HG02623 (cell line): ENCODE measurements around the gene ITGAL.

Experiments
- ATAC-seq: cut with Tn5 transposase; IDR thresholded peaks from one replicate; pipeline ENCODE4 v1.9.1; 2021; ENCODE audit warnings: moderate library complexity; ENCODE audit not compliant: unreplicated experiment

Gene ITGAL

DNA sequence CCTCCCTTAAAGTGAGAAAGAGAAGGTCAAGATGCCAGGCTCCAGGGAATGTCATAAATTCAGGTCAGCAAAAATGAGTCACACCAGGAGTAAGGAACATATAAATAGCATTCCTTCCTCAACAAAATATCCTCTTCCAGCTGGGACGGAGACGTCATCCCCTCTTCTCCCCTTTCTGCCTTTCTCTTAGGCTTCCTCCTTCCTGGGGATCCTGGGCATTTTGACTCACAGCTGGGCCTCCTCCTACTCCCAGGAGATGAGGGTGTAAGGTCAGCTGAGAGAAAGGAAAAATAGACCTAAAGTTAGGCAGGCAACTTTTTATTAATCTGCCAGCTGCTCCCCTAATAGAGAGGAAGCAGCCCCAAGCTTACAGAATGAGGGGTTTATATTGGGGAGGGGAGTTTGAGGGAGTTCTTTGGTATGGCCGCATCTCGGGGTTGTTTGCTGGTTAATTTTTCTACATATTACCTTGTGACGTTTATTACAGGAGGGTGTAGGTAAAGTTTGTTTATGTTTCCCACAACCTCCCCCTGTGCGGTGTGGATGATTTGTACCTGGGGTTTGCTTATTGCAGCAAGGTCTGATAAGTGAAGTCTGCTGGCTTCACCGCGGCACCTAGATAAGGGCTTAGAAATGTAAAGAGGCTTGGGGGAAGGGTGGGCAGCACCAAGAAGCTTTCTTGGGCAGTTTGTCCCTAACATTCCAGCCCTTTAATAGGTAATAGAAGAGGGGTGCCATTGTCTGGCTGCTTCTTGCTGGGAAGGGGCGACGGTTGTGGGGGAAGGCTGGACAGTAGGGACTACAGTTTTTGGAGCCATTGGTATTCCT is 69.2 kb downstream of the ITGAL start:
- ATAC-seq = no peak

DNA sequence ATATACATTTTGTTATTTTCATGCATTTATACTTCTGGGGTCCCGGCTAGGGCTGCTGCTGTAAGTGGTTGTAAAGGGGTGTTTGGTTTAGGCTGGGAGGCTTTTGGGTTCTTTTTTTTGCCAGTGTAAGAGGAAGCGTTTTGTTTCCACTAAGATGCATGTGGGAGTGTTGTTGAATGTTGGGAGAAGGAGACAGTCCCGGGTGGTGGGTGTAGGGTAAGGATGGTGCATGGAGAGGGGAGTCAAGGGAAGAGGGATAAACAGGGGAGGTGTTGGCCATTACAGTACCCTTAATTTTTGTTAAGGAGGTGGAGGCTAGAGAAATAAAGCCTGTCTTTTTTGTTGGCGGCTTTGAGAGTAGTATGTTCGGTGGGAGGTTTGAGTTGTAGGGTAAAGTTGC is 70.5 kb downstream of the ITGAL start:
- no peak for ATAC-seq

DNA sequence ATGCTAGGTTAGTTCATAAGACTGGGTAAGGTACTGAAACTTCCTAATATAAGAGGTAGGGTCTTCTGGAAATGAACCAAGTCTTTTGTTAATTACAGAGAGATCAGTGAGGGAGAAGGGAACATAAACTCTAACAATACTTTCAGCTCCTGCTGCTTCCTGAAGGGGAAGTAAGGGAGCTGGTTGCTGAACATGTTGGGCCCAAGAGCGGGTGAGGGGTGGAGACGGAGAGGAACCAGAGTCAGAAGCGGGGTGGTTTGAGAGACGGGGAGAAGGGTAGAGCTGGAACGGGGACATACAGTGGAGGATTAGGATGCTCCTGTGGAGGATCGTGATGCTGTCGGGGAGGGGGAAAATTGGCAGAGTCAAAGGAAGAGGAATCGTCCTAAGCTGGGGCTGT is 73.6 kb downstream of the ITGAL start:
- ATAC-seq = no peak

DNA sequence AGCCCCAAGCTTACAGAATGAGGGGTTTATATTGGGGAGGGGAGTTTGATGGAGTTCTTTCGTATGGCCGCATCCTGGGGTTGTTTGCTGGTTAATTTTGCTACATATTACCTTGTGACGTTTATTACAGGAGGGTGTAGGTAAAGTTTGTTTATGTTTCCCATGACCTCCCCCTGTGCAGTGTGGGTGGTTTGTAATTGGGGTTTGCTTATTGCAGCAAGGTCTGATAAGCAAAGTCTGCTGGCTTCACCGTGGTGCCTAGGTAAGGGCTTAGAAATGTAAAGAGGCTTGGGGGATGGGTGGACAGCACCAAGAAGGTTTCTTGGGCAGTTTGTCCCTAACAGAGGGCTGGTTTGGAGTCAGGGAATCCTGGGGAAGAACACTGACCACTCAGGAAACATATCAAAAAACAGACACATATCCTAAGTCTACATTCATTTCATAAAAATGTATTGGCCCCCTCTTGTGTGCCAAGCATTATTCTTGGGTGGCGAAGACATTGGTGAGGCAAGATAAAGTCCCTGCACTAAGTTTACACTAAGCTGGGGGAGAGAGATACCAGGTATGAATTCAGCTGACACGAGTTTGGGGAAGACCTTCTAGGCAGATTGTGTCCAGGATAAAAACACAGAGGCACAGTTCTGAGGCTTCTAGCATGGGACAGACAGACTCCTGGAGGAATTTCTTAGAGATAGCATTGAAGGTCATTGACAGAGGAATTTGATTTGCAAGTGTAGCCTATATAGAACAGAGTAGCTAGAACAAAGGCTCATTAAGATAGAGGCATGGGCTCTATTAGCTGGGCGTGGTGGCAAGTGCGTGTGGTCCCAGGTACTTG is 76.1 kb downstream of the ITGAL start:
- ATAC-seq = no peak

DNA sequence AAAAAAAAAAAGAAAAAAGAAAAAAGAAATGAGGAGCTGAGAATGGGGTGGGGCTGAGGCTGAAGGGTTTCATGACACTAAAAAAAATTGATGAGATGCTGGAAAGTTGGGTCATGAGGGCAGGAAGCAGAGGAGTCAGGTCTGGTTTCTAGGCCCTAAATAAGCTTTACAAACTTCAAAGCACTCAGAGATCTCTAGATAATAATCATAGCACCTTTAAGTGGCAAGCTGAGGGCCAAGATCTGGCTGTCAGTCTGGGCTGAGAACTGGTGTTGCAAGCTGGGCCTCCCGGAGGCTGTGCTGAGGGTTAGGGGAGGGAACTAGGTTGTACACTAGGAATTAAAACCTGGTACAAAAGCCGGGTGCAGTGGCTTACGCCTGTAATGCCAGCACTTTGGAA is 79.2 kb downstream of the ITGAL start:
- no peak for ATAC-seq

DNA sequence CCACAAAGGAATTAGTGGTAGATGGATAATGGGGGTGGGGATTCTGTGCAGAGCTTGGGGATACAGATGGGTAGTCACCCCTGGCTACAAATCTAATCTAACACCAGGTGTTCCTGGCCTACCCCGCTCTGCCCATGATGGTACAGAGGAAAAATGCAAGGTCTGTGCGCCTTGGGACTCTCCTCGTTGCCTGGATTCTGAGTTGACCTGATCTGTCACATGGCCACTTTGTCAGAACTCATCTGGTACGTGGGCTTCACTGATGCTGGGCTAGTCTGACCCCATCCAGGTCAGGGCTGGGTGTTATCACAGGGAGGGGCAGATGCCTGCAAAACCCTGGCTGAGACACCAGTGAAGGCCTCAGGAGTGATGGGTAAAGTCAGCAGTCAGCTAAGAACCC is 80.4 kb downstream of the ITGAL start:
- no peak for ATAC-seq

DNA sequence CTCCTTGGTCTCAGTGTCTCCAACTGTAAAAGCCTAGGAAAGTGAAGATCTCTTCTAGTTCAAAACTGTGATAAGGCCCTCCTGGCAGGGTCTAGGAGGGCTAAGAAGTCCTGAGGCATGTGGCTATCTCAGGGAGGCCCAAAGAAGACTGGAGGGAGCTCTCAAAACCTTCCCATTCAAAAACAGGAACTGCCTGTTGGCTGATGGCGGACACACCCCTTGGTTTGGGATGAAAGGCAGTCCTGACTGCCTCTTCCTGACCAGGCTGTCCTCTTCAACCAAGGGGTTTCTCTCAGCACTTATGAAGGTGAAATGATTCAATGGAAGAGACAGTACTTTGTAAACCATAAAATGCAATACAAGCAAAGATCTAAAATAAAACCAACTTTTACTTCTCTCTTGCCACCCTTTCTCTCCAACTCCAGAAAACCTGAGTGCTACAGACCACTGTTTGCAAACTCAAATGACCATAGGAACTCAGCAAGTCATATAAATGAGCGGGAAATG is 80.9 kb downstream of the ITGAL start:
- no peak for ATAC-seq

DNA sequence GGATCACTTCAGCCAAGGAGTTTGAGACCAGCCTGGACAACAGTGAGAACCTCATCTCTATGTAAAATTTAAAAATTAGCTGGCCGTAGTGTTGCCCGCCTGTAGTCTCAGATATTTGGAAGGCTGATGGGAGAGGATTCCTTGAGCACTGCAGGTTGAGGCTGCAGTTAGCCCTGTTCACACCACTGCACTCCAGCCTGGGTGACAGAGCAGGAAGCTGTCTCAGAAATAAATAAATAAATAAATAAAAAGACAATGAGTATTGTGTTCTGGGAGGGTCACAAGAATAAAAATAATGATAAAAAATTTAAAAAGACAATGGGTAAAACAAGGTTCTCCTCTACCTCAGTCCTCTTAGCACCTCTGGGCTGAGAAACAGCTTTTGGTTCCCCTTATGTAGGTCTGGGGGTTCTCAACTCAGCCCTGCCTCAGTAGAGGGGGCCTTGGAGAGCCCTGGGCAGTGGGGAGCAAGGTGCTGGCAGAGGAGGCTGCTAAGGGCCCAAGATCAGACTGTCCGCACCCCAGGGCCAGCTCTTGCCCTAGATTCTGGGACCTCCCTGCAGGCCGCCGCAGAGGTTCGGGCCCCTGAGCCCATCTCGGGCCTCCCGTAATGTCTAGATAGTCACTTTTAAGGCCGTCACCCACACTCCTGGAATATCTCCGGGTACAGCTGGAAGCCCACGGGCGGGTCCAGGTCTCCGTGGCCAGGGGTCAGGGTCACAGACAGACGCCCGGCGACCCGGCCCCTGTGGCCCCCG is 82.2 kb downstream of the ITGAL start:
- ATAC-seq = no peak

DNA sequence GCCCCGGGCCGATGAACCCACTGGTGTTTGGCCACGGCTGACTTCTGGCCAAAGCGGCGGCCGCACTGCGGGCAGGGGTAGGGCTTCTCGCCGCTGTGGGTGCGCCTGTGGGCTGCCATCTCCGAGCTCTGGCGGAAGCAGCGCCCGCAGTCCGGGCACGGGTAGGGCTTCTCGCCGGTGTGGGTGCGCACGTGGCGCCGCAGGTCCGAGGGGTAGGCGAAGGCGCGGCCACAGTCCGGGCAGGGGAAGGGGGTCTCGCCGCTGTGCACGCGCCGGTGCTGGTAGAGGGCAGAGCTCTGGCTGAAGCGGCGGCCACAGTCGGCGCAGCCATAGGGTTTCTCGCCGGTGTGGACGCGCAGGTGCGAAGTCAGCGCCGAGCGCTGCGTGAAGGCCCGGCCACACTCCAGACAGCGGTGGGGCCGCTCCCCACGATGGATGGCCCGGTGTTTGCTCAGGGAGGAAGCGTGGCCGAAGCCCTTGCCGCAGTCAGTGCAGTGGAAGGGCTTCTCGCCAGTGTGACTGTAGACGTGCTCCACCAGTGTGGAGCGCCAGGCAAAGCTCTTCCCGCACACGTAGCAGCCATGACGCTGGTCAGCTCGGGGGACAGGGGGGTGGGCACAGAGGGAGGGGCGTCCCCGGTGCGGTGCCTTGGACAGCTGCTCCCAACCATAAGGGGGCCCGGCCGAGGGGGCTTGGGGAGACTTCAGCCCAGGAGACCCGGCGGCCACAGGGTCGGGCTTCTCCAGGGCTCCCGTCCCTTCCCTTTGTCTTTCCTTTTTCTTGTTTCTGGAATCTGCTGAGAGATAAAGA is 83.0 kb downstream of the ITGAL start:
- ATAC-seq = no peak

DNA sequence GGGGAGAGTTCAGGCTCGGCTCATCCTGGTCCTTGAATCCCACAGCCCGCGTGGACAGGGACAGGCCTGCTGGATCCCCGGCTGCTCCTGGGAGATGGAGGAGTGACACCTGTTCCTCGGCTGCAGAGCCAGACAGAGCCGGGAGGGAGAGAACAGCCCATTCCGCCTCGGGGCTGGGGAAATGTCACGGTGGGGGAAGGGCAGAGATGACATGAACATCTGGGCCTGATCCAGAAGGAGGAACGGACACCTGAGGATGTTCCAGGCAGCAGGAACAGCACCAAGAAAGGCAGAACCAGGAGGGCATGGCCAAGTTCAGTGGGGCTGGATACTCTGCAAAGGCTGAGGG is 83.6 kb downstream of the ITGAL start:
- ATAC-seq = no peak

DNA sequence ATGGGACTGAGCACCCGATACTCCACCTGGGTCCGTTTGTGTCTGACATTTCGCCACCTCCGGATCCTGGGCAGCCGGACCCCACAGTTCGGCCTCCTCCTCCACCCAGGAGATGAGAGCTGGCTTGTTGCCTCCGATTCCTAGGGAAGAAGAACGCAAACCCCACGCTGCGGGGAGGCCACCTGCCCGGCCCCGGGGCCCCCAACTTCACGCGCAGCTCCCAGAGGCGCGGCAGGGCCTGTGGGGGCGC is 85.1 kb downstream of the ITGAL start:
- ATAC-seq = no peak

DNA sequence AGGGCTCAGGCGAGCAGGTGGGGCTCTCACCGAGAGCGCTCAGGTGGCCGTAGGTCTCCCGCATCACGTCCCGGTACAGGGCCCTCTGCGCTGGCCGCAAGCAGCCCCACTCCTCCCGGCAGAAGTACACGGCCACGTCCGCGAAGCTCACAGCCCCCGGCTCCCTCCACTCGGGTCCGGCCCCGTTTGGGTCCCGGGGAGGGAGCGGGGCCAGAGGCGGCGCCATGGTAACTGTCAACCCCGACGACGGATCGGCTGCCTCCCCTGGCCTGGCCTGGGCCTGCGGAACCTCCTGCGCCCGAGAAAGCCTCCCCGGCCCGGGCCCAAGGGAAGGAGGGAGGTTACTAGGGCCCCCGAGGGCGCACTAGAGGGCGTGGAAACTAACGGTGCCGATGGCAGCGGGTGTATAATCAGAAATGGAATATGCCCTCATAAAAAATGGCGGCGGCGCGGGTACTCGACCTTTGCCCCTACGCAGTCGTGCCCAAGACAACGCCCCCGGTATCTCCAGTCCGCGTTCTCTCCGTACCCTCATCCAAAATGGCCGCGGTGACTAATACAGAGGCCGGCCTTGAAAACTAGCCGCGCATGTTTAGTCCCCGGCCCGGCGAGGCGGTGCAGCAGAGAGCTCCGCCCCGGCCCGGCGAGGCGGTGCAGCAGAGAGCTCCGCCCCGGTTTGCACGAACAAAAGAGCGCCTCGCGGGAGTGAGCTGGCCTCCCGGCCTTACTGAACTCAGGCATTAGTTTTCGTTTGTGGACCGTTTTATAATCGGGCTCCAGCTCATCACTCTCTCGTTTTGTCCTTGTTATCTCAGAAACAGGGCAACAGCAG is 85.6 kb downstream of the ITGAL start, which contains the start of gene ZNF764:
ZNF764 (minus strand) TSS at position 418 of the 832 bp plus-strand sequence; CDS start at position 226, 192 bp downstream.
- peak; percentile 79 for ATAC-seq

DNA sequence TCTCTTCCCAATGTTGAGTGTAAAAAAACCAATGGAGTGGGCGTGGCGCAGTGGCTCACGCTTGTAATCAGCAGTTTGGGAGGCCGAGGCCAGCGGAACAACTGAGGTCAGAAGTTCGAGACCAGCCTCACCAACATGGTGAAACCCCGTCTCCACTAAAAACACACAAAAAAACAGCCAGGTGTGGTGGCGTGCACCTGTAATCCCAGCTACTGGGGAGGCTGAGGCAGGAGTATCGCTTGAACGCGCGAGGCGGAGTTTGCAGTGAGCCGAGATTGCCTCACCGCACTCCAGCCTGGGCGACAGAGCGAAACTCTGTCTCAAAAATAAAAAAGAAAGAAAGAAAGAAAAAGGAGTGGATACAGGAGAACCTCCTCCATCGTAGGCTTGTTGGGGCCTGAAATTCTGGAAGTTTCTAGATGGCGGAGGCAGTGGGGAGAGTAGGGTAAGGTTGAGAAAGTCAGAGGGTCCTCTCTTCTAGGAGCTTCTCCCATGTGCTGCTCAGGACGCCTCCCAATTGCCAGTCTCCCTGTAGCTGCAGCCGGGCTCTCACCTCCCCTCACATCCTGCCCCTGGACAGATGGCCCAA is 86.3 kb downstream of the ITGAL start:
- ATAC-seq = no peak

DNA sequence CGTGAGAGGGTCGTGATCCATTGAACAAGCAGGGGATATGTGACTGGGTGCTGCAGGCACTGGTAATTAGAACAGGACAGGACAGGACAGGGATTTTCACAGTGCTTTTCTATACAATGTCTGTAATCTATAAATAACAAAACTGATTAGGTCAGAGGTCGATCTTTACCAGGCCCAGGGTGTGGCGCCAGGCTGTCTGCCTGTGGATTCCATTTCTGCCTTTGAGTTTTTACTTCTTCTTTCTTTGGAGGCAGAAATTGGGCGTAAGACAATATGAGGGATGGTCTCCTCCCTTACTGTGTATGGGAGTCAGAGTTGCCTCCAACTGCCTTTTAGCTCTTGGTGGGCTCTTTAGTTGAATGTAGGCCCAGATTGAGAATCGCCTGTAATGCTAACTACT is 87.1 kb downstream of the ITGAL start:
- no peak for ATAC-seq

DNA sequence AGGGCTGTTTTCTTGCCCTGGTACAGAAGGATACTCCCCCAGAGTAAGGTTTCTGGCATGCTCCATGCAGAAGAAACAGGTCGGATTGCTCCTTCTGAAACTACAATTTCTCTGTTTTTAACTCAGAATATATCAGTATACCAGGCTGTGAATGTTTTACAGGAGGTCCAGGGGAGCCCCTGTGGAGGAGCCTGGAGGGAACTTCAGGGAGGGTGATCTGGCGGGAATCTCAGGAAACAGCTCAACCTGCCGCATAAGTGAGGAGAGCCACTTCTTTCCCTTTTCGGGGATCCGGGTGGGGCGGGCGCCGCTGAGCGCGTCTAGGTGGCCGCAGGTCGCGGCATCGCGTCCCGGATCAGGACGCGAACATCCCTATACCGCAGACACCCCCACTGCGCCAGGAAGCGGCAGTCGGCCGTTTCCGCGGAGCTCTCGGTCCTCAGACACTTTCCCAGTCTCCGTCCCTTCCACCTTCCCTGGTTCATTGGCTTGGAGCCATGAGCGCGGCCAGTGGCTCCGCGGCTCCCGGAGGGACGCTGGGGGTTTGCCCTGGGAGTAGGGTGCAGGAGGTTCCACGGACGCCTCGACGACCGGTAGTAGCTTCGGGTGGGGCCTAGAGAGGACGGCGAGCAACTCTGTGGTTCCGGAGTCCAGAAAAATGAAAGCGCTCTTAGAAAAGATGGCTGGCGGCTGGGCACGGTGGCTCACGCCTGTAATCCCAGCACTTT is 88.7 kb downstream of the ITGAL start:
- no peak for ATAC-seq

DNA sequence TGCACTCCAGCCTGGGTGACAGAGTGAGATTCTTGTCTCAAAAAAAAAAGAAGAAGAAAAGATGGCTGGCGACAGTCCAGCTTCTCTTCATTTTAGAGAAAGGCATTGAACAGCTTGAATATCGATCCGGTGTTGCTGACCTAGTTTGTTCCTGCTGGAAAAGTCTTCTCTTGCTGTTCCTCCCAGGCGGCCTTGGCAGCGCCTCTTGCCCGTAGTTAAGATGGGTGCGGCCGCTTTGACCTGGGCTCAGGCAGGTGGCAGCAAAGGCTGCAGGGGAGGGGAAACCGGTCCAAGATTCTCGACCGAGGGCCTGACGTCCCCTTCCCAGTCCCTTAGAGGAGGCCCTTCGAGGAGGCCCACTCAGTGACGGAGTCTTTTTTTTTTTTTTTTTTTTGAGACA is 89.5 kb downstream of the ITGAL start:
- no peak for ATAC-seq

DNA sequence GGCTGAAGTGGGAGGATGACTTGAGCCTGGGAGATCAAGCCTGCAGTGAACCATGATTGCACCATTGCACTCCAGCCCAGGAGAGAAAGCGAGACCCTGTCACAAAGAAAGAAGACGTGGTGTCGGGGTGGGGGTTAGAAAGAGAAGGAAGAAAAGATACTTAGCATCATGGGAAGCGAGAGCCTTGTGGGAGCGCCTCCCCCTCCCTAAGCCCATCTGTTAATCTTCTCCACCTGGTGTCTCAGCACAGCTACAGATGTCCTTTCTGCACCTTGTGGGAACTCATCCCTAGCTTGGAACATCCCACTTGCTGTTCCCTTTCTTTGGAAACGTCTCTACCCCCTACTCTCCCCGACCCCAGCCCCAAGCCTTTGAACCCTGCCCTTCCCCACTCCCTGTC is 93.0 kb downstream of the ITGAL start:
- no peak for ATAC-seq

DNA sequence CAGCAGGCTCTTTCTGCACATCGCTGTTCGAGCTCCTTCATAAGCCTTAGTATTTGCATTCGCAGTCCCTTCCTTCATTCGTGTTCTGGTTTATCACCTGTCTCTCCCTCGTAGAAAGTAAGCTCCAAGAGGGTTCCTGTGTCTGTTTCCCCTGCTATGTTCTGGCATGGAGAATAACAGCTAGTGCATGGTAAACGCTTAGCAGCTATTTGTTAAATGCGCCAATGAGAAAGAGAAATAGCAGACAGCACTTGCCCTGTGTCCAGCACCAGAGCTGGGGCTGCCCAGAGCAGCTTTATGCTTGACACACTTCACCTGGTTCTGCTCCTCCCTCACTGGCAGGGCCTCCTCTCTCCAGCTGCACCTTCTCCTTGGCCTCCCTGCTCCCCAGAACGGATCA is 93.4 kb downstream of the ITGAL start:
- no peak for ATAC-seq

DNA sequence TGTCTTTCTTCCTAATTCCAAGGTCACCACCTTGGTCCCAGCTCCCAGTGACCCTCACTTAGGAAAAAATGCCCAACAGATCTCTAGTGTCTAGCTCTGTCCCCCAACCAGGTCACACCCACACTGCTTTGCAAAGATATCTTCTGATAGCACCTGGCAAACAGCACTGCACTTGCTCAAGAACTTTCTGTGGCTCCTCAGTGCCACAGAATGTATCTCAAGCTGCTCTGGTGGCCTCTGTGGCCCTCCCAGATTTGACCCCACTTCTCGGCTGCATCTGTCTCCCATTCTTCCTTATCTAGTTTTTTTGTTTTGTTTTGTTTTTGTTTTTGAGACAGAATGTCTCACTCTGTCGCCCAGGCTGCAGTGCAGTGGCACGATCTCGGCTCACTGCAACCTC is 94.0 kb downstream of the ITGAL start:
- ATAC-seq = no peak
